Measurements from ENCODE around the gene CHMP5.

CHMP5 gene

GRCh38 chr9:33264473-33265177 is at the start of gene CHMP5, which contains the start of gene BAG1:
Gene CHMP5 (plus strand): TSS chr9:33265049. CDS start chr9:33265079, 30 bp downstream.
Gene BAG1 (minus strand): TSS chr9:33264708.
- peak; percentile 96 to 100 (median 100) for DNase-seq
- intact Hi-C loops (cut with DNase I) = loop anchor here (2.0 kb wide), 1 partner anchor 26 kb away; the partner anchor contains the start of gene NFX1

GRCh38 chr9:33220681-33221567 is 43.9 kb upstream of the CHMP5 start:
- intact Hi-C loops (cut with DNase I) = no loop called here
- DNase-seq = peak in 3 of 42 donors; percentile 11 to 42 (median 38)

- intact Hi-C loops (cut with DNase I) = no loop called here
Observed at GRCh38 chr9:33221568-33221884, 43.3 kb upstream of the CHMP5 start.

GRCh38 chr9:33222031-33222430 is 42.8 kb upstream of the CHMP5 start:
- DNase-seq = no peak
- intact Hi-C loops (cut with DNase I) = no loop called here

More at GRCh38 chr9:33221568-33221884, 43.3 kb upstream of the CHMP5 start:
- DNase-seq = no peak

- intact Hi-C loops (cut with DNase I) = no loop called here
- no peak for DNase-seq
Observed at GRCh38 chr9:33223696-33224095, 41.2 kb upstream of the CHMP5 start.

- peak in 37 of 42 donors; percentile 18 to 89 (median 70) for DNase-seq
- intact Hi-C loops (cut with DNase I) = loop anchor here (5.0 kb wide), 1 partner anchor 143 kb away; no protein-coding TSS in a partner anchor
Observed at GRCh38 chr9:33225319-33226147, 39.3 kb upstream of the CHMP5 start.

DNA sequence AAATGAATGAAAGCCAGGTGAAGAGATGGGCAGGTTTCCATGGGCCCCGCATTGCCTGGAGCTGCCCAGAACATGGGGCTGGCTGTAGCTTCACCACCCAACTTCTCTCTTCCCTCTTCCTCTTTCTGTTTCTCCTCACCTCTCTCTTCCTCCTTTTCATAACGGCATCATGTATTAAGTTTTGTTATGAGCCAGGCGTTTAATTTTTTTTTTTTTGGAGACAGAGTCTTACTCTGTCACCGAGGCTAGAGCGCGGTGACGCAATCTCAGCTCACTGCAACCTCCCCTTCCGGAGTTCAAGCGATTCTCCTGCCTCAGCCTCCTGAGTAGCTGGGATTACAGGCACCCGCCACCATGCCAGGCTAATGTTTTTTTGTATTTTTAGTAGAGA is 37.8 kb upstream of the CHMP5 start:
- intact Hi-C loops (cut with DNase I) = loop anchor here (5.0 kb wide), 1 partner anchor 145 kb away; no protein-coding TSS in a partner anchor
- DNase-seq = peak in 10 of 42 donors; percentile 5 to 46 (median 16)

GRCh38 chr9:33227741-33228140 is 37.1 kb upstream of the CHMP5 start:
- intact Hi-C loops (cut with DNase I) = loop anchor here (5.0 kb wide), 1 partner anchor 145 kb away; no protein-coding TSS in a partner anchor
- no peak for DNase-seq

- no peak for DNase-seq
- intact Hi-C loops (cut with DNase I) = loop anchor here (5.0 kb wide), 1 partner anchor 146 kb away; no protein-coding TSS in a partner anchor
Observed at GRCh38 chr9:33228606-33229005, 36.2 kb upstream of the CHMP5 start.

- DNase-seq = no peak
- intact Hi-C loops (cut with DNase I) = loop anchor here (5.0 kb wide), 1 partner anchor 147 kb away; no protein-coding TSS in a partner anchor
Observed at GRCh38 chr9:33229359-33230114, 35.3 kb upstream of the CHMP5 start.

DNA sequence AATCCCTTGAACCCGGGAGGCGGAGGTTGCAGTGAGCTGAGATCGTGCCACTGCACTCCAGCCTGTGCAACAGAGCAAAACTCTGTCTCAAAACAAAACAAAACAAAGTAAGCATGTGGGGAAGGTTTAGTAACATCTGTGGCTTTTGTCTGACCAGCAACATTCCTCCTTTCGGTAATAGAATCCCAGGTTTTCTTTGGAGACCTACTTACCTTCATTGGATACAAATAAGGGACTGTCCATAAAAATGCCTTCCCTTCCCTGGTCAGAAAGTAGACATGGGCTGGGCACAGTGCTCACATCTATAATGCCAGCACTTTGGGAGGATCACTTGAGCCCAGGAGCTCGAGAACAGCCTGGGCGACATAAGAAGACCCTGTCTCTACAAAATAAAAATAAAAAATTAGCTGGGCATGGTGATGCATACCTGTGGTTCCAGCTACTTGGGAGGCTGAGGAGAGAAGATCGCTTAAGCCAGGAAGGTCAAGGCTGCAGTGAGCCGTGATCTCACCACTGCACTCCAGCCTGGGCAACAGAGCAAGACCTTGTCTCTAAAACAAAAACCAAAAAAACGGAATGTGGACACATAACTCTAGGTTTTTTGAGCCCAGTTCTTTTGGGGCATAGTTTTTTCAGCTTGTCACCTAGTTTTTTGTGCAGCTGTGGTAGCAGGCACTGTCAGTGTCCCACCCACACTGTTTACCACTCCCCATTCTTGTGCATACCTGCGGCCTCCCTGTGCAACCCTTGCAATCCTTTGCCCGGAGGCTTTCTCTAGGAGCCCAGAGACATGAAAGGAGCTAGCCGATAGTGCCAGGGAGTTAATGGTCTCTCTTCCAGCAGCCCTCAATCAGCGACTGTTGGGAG is 33.9 kb upstream of the CHMP5 start:
- intact Hi-C loops (cut with DNase I) = no loop called here
- no peak for DNase-seq

GRCh38 chr9:33231623-33231942 is 33.3 kb upstream of the CHMP5 start:
- intact Hi-C loops (cut with DNase I) = no loop called here
- no peak for DNase-seq

- intact Hi-C loops (cut with DNase I) = no loop called here
- no peak for DNase-seq
Observed at GRCh38 chr9:33232815-33233214, 32.0 kb upstream of the CHMP5 start.

GRCh38 chr9:33233626-33234342 is 31.1 kb upstream of the CHMP5 start:
- DNase-seq = no peak
- intact Hi-C loops (cut with DNase I) = no loop called here

- DNase-seq = no peak
- intact Hi-C loops (cut with DNase I) = no loop called here
Observed at GRCh38 chr9:33234511-33235467, 30.1 kb upstream of the CHMP5 start.

- DNase-seq = no peak
- intact Hi-C loops (cut with DNase I) = no loop called here
Observed at GRCh38 chr9:33236571-33236970, 28.3 kb upstream of the CHMP5 start.

All from head of caudate nucleus (tissue), 42 donors.